GM21737 (cell line): ENCODE measurements around the gene OR10G3.
"Not testable (repeated sequence)": the region's sequence is repeated elsewhere in the genome, so short reads cannot be mapped to it uniquely, and the experiment has no call there.

Experiments
- ATAC-seq: cut with Tn5 transposase; IDR thresholded peaks from one replicate; pipeline ENCODE4 v1.9.1; 2021; ENCODE audit warnings: mild to moderate bottlenecking, moderate library complexity; ENCODE audit not compliant: unreplicated experiment

The OR10G3 gene

GRCh38 chr14:21579976-21580375 is at the start of gene OR10G3:
Gene OR10G3, minus strand, starts transcription at chr14:21580076. Its CDS starts 9,332 bp downstream, at chr14:21570744.
- no peak for ATAC-seq

GRCh38 chr14:21626491-21627230 is 46.8 kb upstream of the OR10G3 start:
- ATAC-seq, result no peak

- ATAC-seq, result no peak
Observed at GRCh38 chr14:21617614-21618013, 37.7 kb upstream of the OR10G3 start.

- ATAC-seq, result no peak
Observed at GRCh38 chr14:21614240-21614639, 34.4 kb upstream of the OR10G3 start.

- no peak for ATAC-seq
Observed at GRCh38 chr14:21612324-21612723, 32.4 kb upstream of the OR10G3 start.

- not testable (repeated sequence) for ATAC-seq
Observed at GRCh38 chr14:21602181-21602580, 22.3 kb upstream of the OR10G3 start.

- ATAC-seq, result no peak
Observed at GRCh38 chr14:21589317-21589716, 9.4 kb upstream of the OR10G3 start.

GRCh38 chr14:21575661-21576060 is 4.2 kb downstream of the OR10G3 start:
- ATAC-seq, result no peak

- ATAC-seq, result no peak
Observed at GRCh38 chr14:21572604-21573003, 7.3 kb downstream of the OR10G3 start.

- no peak for ATAC-seq
Observed at GRCh38 chr14:21558703-21559170, 21.1 kb downstream of the OR10G3 start.

GRCh38 chr14:21557084-21557901 is 22.6 kb downstream of the OR10G3 start:
- no peak for ATAC-seq

- no peak for ATAC-seq
Observed at GRCh38 chr14:21556378-21557083, 23.3 kb downstream of the OR10G3 start.

- no peak for ATAC-seq
Observed at GRCh38 chr14:21553266-21553665, 26.6 kb downstream of the OR10G3 start.

GRCh38 chr14:21544588-21544987 is 35.3 kb downstream of the OR10G3 start:
- ATAC-seq, result not testable (repeated sequence)

- ATAC-seq, result no peak
Observed at GRCh38 chr14:21543963-21544362, 35.9 kb downstream of the OR10G3 start.

- ATAC-seq, result no peak
Observed at GRCh38 chr14:21543521-21543960, 36.3 kb downstream of the OR10G3 start.

- no peak for ATAC-seq
Observed at GRCh38 chr14:21541413-21542074, 38.3 kb downstream of the OR10G3 start.

GRCh38 chr14:21539189-21539940 is 40.5 kb downstream of the OR10G3 start:
- no peak for ATAC-seq

- no peak for ATAC-seq
Observed at GRCh38 chr14:21537090-21537424, 42.8 kb downstream of the OR10G3 start.

- no peak for ATAC-seq
Observed at GRCh38 chr14:21536418-21537089, 43.3 kb downstream of the OR10G3 start.
